NAMALWA (cell line): Measurements from ENCODE around the gene CCBE1.

Experiments used
- DNase-seq: peaks from one replicate; pipeline ENCODE4 v3.0.0-alpha.2; 2015; ENCODE audit warnings: low spot score

Gene CCBE1

GRCh38 chr18:59570101-59570775, 127.0 kb downstream of the CCBE1 start:
- no peak for DNase-seq

- no peak for DNase-seq
Observed at GRCh38 chr18:59569390-59569791, 127.8 kb downstream of the CCBE1 start.

- no peak for DNase-seq
Observed at GRCh38 chr18:59567431-59567830, 129.8 kb downstream of the CCBE1 start.

GRCh38 chr18:59566533-59566971, 130.7 kb downstream of the CCBE1 start:
- no peak for DNase-seq

DNA sequence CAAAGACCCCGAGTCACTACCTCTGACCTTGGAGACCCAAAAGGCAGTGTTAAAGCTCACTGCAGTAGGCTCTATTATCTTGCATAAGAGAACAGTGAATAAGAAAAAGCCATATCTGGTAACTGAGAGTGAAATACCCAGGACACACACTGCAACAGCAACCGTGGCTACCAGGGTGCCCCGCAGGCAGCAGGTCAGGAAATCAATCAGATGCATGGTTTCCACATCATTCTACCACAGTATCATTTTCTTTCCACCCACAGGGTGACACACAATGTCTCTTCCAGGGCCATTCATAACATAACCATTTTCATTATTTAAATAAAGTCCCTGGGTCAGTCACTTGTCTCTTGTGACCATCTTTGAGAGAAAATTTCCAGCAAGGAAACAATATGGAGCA, 131.3 kb downstream of the CCBE1 start:
- DNase-seq: no peak

- no peak for DNase-seq
Observed at GRCh38 chr18:59564561-59564960, 132.7 kb downstream of the CCBE1 start.

DNA sequence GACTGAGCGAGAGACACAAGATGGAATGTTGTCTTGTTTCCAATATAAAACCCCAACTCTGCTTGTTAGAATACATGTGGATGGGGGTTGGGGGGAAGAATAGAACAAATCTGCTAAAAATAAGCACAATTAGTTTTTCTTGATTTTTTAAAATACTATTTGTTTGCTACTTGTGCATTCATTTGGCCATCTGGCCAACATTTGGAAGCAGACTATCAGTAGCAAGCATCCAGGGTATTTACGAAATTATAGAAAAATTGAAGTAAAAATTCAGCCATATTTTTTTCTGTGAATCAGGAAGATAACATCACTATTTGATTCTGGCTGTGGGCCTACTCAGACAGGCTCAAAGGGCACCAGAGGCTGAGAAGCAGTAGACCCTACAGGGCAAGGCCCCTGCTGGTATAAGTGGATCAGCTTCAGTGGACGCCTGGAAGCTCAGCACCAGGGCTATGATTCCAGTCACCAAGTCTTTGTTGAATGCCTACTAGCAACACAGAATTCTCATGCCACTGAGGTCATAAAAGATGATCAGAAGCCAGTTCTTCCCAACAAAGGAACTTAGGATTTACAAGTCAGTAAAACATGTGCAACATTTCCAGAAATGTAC, 133.9 kb downstream of the CCBE1 start:
- no peak for DNase-seq

- no peak for DNase-seq
Observed at GRCh38 chr18:59562751-59563150, 134.5 kb downstream of the CCBE1 start.

- no peak for DNase-seq
Observed at GRCh38 chr18:59561612-59562011, 135.6 kb downstream of the CCBE1 start.

DNA sequence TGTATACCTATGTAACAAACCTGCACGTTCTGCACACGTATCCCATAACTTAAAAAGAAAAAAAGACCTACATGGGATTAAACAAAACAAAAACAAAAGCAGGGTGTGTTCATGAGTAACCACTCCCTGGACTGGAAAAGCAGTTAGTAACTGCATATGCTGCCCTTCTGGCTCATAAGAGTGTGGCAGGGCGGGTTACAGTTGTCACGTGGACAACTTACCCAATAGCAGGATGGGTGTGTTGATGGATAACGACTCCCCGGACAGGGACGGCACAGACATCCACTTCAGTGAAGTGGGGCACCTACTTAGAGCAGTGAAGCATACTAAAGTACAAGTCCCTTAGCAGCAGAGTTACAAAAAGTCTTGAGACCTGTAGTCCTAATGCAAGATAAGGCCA, 136.7 kb downstream of the CCBE1 start:
- DNase-seq: no peak

DNA sequence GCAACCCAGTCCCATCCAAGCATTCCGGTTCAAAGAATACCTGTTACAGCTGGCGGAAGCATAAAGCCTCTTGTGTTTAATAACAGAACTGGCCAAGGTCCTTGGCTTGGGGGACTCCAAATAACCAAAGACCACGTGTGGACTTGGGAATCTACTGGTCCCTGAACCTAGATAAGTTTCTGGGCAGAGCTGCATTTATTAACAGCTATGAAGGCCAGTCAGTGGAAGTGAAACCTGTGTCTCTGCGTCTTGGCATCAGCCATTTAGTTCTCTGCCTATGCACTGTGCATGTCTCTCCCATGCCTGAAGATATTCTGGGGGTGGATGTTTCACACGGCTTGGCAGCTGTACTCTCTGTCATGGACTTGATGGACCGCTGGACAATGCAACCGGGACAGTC, 137.7 kb downstream of the CCBE1 start:
- DNase-seq: no peak

DNA sequence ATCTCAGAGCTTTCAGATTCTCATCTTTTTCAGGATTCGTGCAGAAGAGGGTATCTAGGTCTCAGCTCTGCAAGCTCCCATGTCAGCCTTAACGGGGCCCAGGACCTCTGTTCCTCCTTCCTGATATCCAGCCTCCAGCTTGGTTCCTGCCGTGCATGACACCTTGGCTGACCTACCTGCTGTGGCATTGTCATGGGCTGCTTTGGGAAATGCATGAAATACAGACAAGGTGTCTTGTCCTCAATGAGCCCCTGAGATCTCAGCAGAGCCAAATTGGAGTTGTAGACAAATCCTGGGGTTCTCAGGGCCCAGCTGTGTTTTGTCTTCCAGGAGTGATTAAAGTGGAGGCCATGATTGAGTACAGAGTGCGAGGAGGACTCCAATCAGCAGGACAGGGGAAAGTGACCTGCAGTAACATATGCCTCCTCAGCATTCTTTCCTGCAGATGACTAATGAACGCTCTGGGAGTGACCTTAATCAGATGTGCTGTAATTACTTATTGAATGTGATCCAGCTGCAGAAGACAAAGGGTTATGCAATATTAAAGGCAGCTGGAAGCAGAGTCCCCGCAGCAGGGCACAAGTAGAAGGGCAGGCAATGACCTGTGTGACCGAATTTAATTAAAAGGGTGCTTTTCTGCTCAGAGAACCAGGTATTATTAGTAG, 141.1 kb downstream of the CCBE1 start:
- DNase-seq: no peak

- DNase-seq: no peak
Observed at GRCh38 chr18:59554796-59555335, 142.4 kb downstream of the CCBE1 start.

GRCh38 chr18:59553273-59553870, 143.9 kb downstream of the CCBE1 start:
- DNase-seq: no peak

- no peak for DNase-seq
Observed at GRCh38 chr18:59551902-59552635, 145.2 kb downstream of the CCBE1 start.

GRCh38 chr18:59550174-59550516, 147.1 kb downstream of the CCBE1 start:
- DNase-seq: no peak

DNA sequence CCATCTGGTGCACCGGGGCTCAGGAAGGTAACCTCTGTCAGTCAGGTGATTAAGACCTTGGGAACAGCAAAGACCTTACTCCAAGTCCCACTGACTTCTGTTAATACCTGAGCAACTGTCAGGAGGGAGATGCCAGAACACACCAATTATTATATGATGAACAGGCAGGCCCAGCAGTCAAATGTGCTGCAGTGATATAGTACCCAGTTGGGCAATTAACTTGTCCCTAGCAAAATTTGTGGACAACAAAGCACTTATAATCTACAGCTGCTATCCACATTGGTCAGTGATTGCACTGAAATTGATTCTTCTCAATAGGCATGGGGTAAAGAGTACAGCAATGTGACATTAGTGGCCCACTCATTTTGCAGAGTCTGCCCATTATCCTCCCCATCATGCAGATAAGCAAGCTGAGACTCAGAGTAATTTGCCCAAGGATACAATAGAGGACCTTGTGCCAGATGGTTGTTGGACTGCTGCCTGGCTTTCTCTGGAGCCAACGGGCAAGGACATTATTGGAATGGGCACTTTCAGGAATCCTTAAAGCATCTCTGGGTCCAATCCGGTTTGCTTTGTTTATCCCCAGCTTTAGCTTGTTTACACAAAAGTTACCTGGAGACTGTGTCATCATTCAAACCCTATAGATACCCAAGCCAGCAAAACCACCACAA, 147.6 kb downstream of the CCBE1 start:
- no peak for DNase-seq

- DNase-seq: peak; percentile 21
Observed at GRCh38 chr18:59547581-59548182, 149.5 kb downstream of the CCBE1 start.

GRCh38 chr18:59546188-59546587, 151.0 kb downstream of the CCBE1 start:
- DNase-seq: no peak

GRCh38 chr18:59540780-59541179, 156.4 kb downstream of the CCBE1 start:
- no peak for DNase-seq

- DNase-seq: no peak
Observed at GRCh38 chr18:59540346-59540745, 156.9 kb downstream of the CCBE1 start.
